Measurements from ENCODE around the gene HIBCH. TPM values are rescaled to one million over a fixed set of nuclear protein-coding genes. Genes with fewer than 3 reads are reported as not detected.

Gene HIBCH
- total and polyA plus RNA-seq, 2 of the 4 experiments (the other 2 are of a cell fraction): 8.8 to 11.9 TPM

DNA sequence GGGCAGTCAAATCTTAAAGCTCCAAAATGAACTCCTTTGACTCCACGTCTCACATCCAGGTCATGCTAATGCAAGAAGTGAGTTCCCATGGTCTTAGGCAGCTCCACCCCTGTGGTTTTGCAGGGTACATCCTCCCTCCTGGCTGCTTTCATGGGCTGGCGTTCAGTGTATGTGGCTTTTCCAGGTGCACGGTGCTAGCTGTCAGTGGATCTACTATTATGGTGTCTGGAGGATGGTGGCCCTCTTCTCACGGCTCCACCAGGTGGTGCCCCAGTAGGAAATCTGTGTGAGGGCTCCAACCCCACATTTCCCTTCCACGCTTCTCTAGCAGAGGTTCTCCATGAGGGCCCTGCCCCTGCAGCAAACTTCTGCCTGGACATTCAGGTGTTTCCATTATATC is 151.9 kb downstream of the HIBCH start:
- Histone ChIP-seq H2AFZ (replicated peaks; ENCODE audit: low read length, poor library complexity) (no peak overlapping the region), H3K27ac (ENCODE audit: insufficient read depth, low read length) (no peak overlapping the region), H2BK15ac (ENCODE audit: low read depth, low read length) (no peak overlapping the region), H3K18ac (ENCODE audit: low read depth, low read length) (no peak overlapping the region), H3K56ac (ENCODE audit: extremely low read depth, insufficient read depth, low read length) (no peak overlapping the region), H2AK9ac (replicated peaks; ENCODE audit: low read depth, low read length, poor library complexity) (no peak overlapping the region), H3K4me3 (ENCODE audit: insufficient read depth, low read depth, low read length) (no peak overlapping the region), H2BK120ac (ENCODE audit: low read depth, low read length) (no peak overlapping the region), H3K79me1 (ENCODE audit: low read depth in 1 of 2, low read length in 2 of 2) (no peaks in the 10 kb centered on the region), H3K27me3 (ENCODE audit: control insufficient read depth, insufficient read depth, low read length) (no peaks in the 10 kb centered on the region), H3K4me2 (ENCODE audit: low read depth, low read length) (no peak overlapping the region), H3K4ac (ENCODE audit: low read depth, low read length) (no peak overlapping the region), H4K5ac (ENCODE audit: low read depth, low read length) (no peak overlapping the region), H4K91ac (ENCODE audit: insufficient read depth, low read depth, low read length) (no peak overlapping the region), H4K20me1 (ENCODE audit: insufficient read depth, low read length) (no peaks in the 10 kb centered on the region), H2AK5ac (ENCODE audit: low read depth, low read length) (no peak overlapping the region), H3K23ac (ENCODE audit: low read depth, low read length) (no peak overlapping the region), H2BK5ac (ENCODE audit: low read depth, low read length, poor library complexity, severe bottlenecking) (no peak overlapping the region), H3K4me1 (ENCODE audit: control insufficient read depth, insufficient read depth, low read length) (no peaks in the 10 kb centered on the region), H4K8ac (ENCODE audit: low read depth in 2 of 2, low read length in 2 of 2) (no peak overlapping the region), H2BK20ac (ENCODE audit: low read depth, low read length) (no peak overlapping the region), H3K36me3 (ENCODE audit: control insufficient read depth, insufficient read depth, low read length) (no peaks in the 10 kb centered on the region), H3K9me3 (ENCODE audit: control insufficient read depth, insufficient read depth, low read length) (no peaks in the 10 kb centered on the region; the same call in 1 of the 2 replicates), H3K9ac (ENCODE audit: low read depth, low read length) (no peak overlapping the region), H3K14ac (replicated peaks; ENCODE audit: low read depth, low read length) (no peak overlapping the region), H3K9me1 (ENCODE audit: insufficient read depth, low read length) (no peaks in the 10 kb centered on the region)
- dilution Hi-C loops (cut with HindIII; ENCODE audit: low sequenced_read_pairs, unreplicated experiment) (no loop called here), in situ Hi-C loops (cut with MboI; ENCODE audit: low sequenced_read_pairs) (no loop called here), intact Hi-C loops (cut with micrococcal nuclease) (no loop called here)
- TF ChIP-seq POLR2A (IDR thresholded peaks at IDR 0.05; ENCODE audit: low read depth, low read length): no peak
- TF ChIP-seq RFX5 (IDR thresholded peaks at IDR 0.05; ENCODE audit: low read depth, low read length): no peak
- TF ChIP-seq BHLHE40 (IDR thresholded peaks at IDR 0.05; ENCODE audit: low read depth, low read length): no peak
- no peak for TF ChIP-seq SMC3 (IDR thresholded peaks at IDR 0.05; ENCODE audit: low read depth, low read length)
- TF ChIP-seq, protein P1, sequence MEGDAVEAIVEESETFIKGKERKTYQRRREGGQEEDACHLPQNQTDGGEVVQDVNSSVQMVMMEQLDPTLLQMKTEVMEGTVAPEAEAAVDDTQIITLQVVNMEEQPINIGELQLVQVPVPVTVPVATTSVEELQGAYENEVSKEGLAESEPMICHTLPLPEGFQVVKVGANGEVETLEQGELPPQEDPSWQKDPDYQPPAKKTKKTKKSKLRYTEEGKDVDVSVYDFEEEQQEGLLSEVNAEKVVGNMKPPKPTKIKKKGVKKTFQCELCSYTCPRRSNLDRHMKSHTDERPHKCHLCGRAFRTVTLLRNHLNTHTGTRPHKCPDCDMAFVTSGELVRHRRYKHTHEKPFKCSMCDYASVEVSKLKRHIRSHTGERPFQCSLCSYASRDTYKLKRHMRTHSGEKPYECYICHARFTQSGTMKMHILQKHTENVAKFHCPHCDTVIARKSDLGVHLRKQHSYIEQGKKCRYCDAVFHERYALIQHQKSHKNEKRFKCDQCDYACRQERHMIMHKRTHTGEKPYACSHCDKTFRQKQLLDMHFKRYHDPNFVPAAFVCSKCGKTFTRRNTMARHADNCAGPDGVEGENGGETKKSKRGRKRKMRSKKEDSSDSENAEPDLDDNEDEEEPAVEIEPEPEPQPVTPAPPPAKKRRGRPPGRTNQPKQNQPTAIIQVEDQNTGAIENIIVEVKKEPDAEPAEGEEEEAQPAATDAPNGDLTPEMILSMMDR (conservative IDR thresholded peaks at IDR 0.05; ENCODE audit: low read depth, low read length): no peak
- ATAC-seq (ENCODE audit: low read depth) (no peak), DNase-seq (no peak)
- ChIA-PET CTCF (no interaction called here), POLR2A (ENCODE audit: unreplicated experiment) (no interaction called here)
- no TSS peak for BruUV-seq (replicated peaks)
- whole genome bisulfite sequencing, 2 experiments (ENCODE audit: extremely low coverage in 2 of 2, insufficient read length in 1 of 2): 100% methylated on average over 1 of the region's 5 CpGs; no CpG with 5 or more reads in 1 of the 2 experiments
